HepG2 (cell line): ENCODE data around the gene RHOC.

Source experiments
- FOXO4 ChIP-seq: sonication (generic); formaldehyde crosslinking; conservative IDR thresholded peaks from 2 replicates; pipeline ENCODE4 v1.8.1; 2023; ENCODE audit warnings: missing genetic modification reagents
- MYC ChIP-seq: sonication (generic); formaldehyde crosslinking; IDR thresholded peaks from 2 replicates; pipeline ENCODE4 v1.9.0; 2021; ENCODE audit warnings: missing genetic modification reagents, borderline replicate concordance
- POLR2G ChIP-seq: fragments of 200-400 bp; formaldehyde crosslinking; IDR thresholded peaks from 2 replicates; pipeline ENCODE4 v1.6.1; 2018; ENCODE audit warnings: mild to moderate bottlenecking, low read depth, low read length, moderate library complexity

GRCh38 chr1:112702067-112702395 is 4.9 kb downstream of the RHOC start:
- no peak for TF ChIP-seq FOXO4 (CRISPR knock-in tag)
- TF ChIP-seq POLR2G: no peak
- no peak for TF ChIP-seq MYC (CRISPR knock-in tag)
